Lower lobe of right lung (tissue), 2 donors: Measurements from ENCODE around the gene BMAL1. TPM values are rescaled to one million over a fixed set of nuclear protein-coding genes. Genes with fewer than 3 reads are reported as not detected.
"Not testable (repeated sequence)": the region's sequence is repeated elsewhere in the genome, so short reads cannot be mapped to it uniquely, and the experiment has no call there.

Source experiments
- ATAC-seq, 2 donors: fragments of 200-7000 bp; cut with Tn5 transposase; one replicate each; pipeline ENCODE4 v1.9.1; 2020 to 2022; ENCODE audit warnings: mild to moderate bottlenecking in 2 of 2, moderate library complexity in 2 of 2
- DNase-seq: peaks from one replicate; pipeline ENCODE4 v3.0.0-alpha.2; 2020
- H3K27ac ChIP-seq: fragments of 200-600 bp; one replicate; pipeline ENCODE4 v1.8.0; 2022
- H3K27me3 ChIP-seq: fragments of 200-600 bp; one replicate; pipeline ENCODE4 v1.8.0; 2022; ENCODE audit warnings: low read depth
- H3K36me3 ChIP-seq: fragments of 200-600 bp; one replicate; pipeline ENCODE4 v1.8.0; 2022; ENCODE audit warnings: mild to moderate bottlenecking
- H3K4me1 ChIP-seq: fragments of 200-600 bp; one replicate; pipeline ENCODE4 v1.8.0; 2022
- H3K4me3 ChIP-seq: fragments of 200-600 bp; one replicate; pipeline ENCODE4 v1.8.0; 2022; ENCODE audit warnings: mild to moderate bottlenecking
- H3K9me3 ChIP-seq: fragments of 200-600 bp; one replicate; pipeline ENCODE4 v1.8.0; 2022
- intact Hi-C: fragments of 100-400 bp; cut with DNase I; formaldehyde crosslinking; loops from one replicate; pipeline ENCODE4 v1.11.0; 2022
- total RNA-seq: library from RNA; stranded (reverse); fragmentation: NEBNext Ultra II Directional; extraction: Animal tissue kit (Norgen Biotek cat#: 25700); gene quantifications from one replicate; pipeline ENCODE4 v1.2.1, GENCODE V29; 2021
- TF ChIP-seq, protein P1 (sequence below): fragments of 200-600 bp; IDR thresholded peaks from one replicate; pipeline ENCODE4 v1.8.0; 2022; ENCODE audit warnings: antibody characterized with exemption, mild to moderate bottlenecking
- donor health status: DM: no; HTN: yes; CAD: no; lungs with severe emphysema.

Gene BMAL1
- total RNA-seq, 1 donor from 2014 or later = 25.2 TPM

- H3K27me3 ChIP-seq = no peaks in the 10 kb centered on the region
- H3K36me3 ChIP-seq = no peaks in the 10 kb centered on the region
- H3K4me1 ChIP-seq = no peaks in the 10 kb centered on the region
- ATAC-seq (no peak), DNase-seq (no peak)
- H3K27ac ChIP-seq = no peak overlapping the region
- TF ChIP-seq, protein P1, sequence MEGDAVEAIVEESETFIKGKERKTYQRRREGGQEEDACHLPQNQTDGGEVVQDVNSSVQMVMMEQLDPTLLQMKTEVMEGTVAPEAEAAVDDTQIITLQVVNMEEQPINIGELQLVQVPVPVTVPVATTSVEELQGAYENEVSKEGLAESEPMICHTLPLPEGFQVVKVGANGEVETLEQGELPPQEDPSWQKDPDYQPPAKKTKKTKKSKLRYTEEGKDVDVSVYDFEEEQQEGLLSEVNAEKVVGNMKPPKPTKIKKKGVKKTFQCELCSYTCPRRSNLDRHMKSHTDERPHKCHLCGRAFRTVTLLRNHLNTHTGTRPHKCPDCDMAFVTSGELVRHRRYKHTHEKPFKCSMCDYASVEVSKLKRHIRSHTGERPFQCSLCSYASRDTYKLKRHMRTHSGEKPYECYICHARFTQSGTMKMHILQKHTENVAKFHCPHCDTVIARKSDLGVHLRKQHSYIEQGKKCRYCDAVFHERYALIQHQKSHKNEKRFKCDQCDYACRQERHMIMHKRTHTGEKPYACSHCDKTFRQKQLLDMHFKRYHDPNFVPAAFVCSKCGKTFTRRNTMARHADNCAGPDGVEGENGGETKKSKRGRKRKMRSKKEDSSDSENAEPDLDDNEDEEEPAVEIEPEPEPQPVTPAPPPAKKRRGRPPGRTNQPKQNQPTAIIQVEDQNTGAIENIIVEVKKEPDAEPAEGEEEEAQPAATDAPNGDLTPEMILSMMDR = no peak
- peaks cover 15% of the 10 kb centered on the region for H3K9me3 ChIP-seq
- no peak overlapping the region for H3K4me3 ChIP-seq
- intact Hi-C loops = no loop called here
Observed at GRCh38 chr11:13429836-13430235, 152.2 kb downstream of the BMAL1 start.

DNA sequence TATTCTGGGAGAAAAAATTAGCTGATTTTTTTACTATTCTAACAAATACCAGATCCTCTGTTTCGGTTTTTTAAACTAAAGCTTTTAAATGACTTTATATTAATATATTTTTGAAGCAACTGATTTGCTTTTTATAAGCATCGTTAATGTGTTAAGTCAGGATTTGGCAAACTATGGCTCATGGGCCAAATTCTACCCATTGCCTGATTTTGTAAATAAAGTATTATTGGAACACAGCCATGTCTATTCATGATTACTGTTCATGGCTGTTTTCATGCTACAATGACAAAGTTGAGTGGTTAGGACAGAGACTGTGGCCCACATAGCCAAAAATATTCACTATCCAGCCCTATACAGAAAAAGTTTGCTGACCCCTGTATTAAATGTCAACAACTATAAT, 155.8 kb downstream of the BMAL1 start:
- intact Hi-C loops = no loop called here
- ATAC-seq = no peak
- TF ChIP-seq, protein P1 = no peak
- H3K4me3 ChIP-seq = no peak overlapping the region
- no peaks in the 10 kb centered on the region for H3K36me3 ChIP-seq
- no peak overlapping the region for H3K27ac ChIP-seq
- H3K4me1 ChIP-seq = no peaks in the 10 kb centered on the region
- DNase-seq = no peak
- peaks cover 7% of the 10 kb centered on the region for H3K9me3 ChIP-seq
- no peaks in the 10 kb centered on the region for H3K27me3 ChIP-seq

- DNase-seq (no peak), ATAC-seq (peak; percentile 61 to 67)
- intact Hi-C loops = no loop called here
- H3K4me3 ChIP-seq = no peak overlapping the region
- no peaks in the 10 kb centered on the region for H3K4me1 ChIP-seq
- H3K9me3 ChIP-seq = no peaks in the 10 kb centered on the region
- H3K36me3 ChIP-seq = no peaks in the 10 kb centered on the region
- H3K27ac ChIP-seq = no peak overlapping the region
- H3K27me3 ChIP-seq = no peaks in the 10 kb centered on the region
- TF ChIP-seq, protein P1 = no peak
Observed at GRCh38 chr11:13434247-13435205, 156.9 kb downstream of the BMAL1 start.

GRCh38 chr11:13436836-13437235, 159.2 kb downstream of the BMAL1 start:
- ATAC-seq, H3K36me3 ChIP-seq, H3K4me1 ChIP-seq, H3K4me3 ChIP-seq, DNase-seq, H3K9me3 ChIP-seq, H3K27me3 ChIP-seq, intact Hi-C loops, H3K27ac ChIP-seq: not testable (repeated sequence)

Other genes with a start within 250 kb of the BMAL1 start
- 25.1 TPM for gene BTBD10, start 185.4 kb downstream of the BMAL1 start, total RNA-seq
- gene PTH, start 218.2 kb downstream of the BMAL1 start, total RNA-seq = not detected